NB4 (cell line): ENCODE results near the gene RIOX2.

Experiments
- DNase-seq: peaks from one replicate; pipeline ENCODE4 v3.0.0; 2010; ENCODE audit warnings: low read depth
- H3K4me3 ChIP-seq: one replicate; pipeline ENCODE4 v1.5.1; 2011; ENCODE audit warnings: mild to moderate bottlenecking, low read depth, low read length, moderate library complexity
- CTCF ChIP-seq: IDR thresholded peaks from one replicate; pipeline ENCODE4 v1.5.1; 2012; ENCODE audit warnings: low read depth, low read length
- MAX ChIP-seq: IDR thresholded peaks from 2 replicates; pipeline ENCODE4 v1.6.1; 2011; ENCODE audit warnings: low read depth, low read length
- MYC ChIP-seq: IDR thresholded peaks from 2 replicates; pipeline ENCODE4 v1.6.1; 2011; ENCODE audit warnings: low read depth, low read length
- POLR2A ChIP-seq: IDR thresholded peaks from 2 replicates; pipeline ENCODE4 v1.6.1; 2011; ENCODE audit warnings: mild to moderate bottlenecking; ENCODE audit not compliant: insufficient read length; ENCODE audit errors: extremely low read depth

RIOX2 gene

GRCh38 chr3:97992547-97993173 lies 20.4 kb upstream of the RIOX2 start:
- TF ChIP-seq MYC (no peak), CTCF (no peak), MAX (no peak), POLR2A (no peak)
- no peak overlapping the region for H3K4me3 ChIP-seq
- DNase-seq = no peak

GRCh38 chr3:97991293-97991682 lies 19.1 kb upstream of the RIOX2 start:
- no peak for DNase-seq
- H3K4me3 ChIP-seq = no peak overlapping the region
- TF ChIP-seq MAX = no peak
- TF ChIP-seq MYC = no peak
- TF ChIP-seq POLR2A = no peak
- no peak for TF ChIP-seq CTCF

- DNase-seq = no peak
- no peak overlapping the region for H3K4me3 ChIP-seq
- no peak for TF ChIP-seq MAX
- no peak for TF ChIP-seq MYC
- TF ChIP-seq POLR2A = no peak
- TF ChIP-seq CTCF = no peak
Measured at GRCh38 chr3:97990624-97991292, 18.5 kb upstream of the RIOX2 start.

- TF ChIP-seq POLR2A = no peak
- no peak for TF ChIP-seq CTCF
- TF ChIP-seq MYC = no peak
- no peak for TF ChIP-seq MAX
- H3K4me3 ChIP-seq = no peak overlapping the region
- DNase-seq = no peak
Measured at GRCh38 chr3:97988784-97989568, 16.7 kb upstream of the RIOX2 start.

- TF ChIP-seq MYC (no peak), MAX (no peak), POLR2A (no peak), CTCF (no peak)
- no peak for DNase-seq
- no peak overlapping the region for H3K4me3 ChIP-seq
Measured at GRCh38 chr3:97987306-97987705, 15.1 kb upstream of the RIOX2 start.
